Activated T-cell treated with anti-CD3 and anti-CD28 coated beads, Interleukin-2, amount 50 U/mL, for 24 hours (primary cell): ENCODE results near the gene ZNF646.

Experiments
- DNase-seq: peaks from one replicate; pipeline ENCODE4 v3.0.0-alpha.2; 2020
- H3K27ac Mint-ChIP-seq: 2 replicates; pipeline ENCODE4 v1.8.0; 2020; ENCODE audit warnings: mild to moderate bottlenecking, mixed read lengths
- H3K27me3 Mint-ChIP-seq: 2 replicates; pipeline ENCODE4 v1.8.0; 2020; ENCODE audit warnings: mixed read lengths
- H3K36me3 Mint-ChIP-seq: 2 replicates; pipeline ENCODE4 v1.8.0; 2020; ENCODE audit warnings: low read depth, mixed read lengths
- H3K4me1 Mint-ChIP-seq: 2 replicates; pipeline ENCODE4 v1.8.0; 2020; ENCODE audit warnings: low read depth, mixed read lengths
- H3K4me3 Mint-ChIP-seq: 2 replicates; pipeline ENCODE4 v1.8.0; 2020; ENCODE audit warnings: mild to moderate bottlenecking, moderate library complexity, mixed read lengths
- H3K9me3 Mint-ChIP-seq: 2 replicates; pipeline ENCODE4 v1.8.0; 2020; ENCODE audit warnings: mixed read lengths

The ZNF646 gene, protein sequence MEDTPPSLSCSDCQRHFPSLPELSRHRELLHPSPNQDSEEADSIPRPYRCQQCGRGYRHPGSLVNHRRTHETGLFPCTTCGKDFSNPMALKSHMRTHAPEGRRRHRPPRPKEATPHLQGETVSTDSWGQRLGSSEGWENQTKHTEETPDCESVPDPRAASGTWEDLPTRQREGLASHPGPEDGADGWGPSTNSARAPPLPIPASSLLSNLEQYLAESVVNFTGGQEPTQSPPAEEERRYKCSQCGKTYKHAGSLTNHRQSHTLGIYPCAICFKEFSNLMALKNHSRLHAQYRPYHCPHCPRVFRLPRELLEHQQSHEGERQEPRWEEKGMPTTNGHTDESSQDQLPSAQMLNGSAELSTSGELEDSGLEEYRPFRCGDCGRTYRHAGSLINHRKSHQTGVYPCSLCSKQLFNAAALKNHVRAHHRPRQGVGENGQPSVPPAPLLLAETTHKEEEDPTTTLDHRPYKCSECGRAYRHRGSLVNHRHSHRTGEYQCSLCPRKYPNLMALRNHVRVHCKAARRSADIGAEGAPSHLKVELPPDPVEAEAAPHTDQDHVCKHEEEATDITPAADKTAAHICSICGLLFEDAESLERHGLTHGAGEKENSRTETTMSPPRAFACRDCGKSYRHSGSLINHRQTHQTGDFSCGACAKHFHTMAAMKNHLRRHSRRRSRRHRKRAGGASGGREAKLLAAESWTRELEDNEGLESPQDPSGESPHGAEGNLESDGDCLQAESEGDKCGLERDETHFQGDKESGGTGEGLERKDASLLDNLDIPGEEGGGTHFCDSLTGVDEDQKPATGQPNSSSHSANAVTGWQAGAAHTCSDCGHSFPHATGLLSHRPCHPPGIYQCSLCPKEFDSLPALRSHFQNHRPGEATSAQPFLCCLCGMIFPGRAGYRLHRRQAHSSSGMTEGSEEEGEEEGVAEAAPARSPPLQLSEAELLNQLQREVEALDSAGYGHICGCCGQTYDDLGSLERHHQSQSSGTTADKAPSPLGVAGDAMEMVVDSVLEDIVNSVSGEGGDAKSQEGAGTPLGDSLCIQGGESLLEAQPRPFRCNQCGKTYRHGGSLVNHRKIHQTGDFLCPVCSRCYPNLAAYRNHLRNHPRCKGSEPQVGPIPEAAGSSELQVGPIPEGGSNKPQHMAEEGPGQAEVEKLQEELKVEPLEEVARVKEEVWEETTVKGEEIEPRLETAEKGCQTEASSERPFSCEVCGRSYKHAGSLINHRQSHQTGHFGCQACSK (N-terminal part only)

DNA sequence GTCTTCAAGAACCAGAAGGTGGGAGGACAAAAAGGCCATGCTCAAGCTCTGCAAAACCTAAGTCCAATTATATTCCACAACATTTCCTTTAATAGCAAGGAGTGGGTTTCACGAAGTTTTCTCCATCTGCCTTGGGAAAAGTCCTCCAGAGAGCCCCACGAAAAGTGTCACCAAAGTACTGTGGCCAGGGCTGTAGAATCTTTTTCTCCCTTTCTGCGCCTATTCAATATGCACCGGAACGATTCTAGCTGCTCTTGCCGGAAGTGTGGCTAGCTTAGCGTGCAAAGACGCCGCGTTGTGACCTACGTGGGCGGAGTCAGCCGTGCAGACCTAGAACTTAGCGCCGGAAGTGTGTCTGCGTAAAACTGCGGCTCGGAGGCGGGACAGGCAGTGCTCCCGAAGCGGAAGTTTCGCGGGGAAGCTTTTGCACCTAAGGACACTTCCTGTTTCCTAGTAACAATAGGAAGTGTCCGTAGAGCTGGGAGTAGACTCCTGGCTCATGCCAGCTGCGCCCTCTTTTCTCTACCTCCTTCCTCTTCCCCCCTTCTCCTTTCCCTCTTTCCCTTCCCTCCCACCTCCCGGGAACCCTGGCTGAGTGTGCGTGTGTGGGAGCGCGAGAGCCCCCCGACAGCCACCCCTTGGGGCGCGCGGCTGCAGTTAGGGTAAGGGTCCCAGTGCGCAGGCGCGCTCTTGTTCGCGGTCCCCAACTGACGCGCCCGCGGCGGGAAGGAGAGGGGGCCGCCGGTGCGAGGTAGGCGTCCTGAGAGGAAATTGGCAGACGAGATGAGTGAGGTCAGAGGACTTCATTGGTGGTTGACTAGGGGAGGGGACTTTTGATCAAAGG lies at the start of gene ZNF646, which contains the start of gene ZNF668:
TSS of gene ZNF646 (plus strand) at position 453 of the 844 bp plus-strand sequence. CDS start 1,903 bp downstream, outside the sequence.
TSS of gene ZNF668 (minus strand) at position 271 of the 844 bp plus-strand sequence. CDS start 9,781 bp downstream, outside the sequence.
- Mint-ChIP-seq H3K36me3 (peaks cover 66% of the 10 kb centered on the region), H3K4me3 (peak within 1 kb of the TSS; percentile 88), H3K9me3 (no peaks in the 10 kb centered on the region), H3K27ac (peak within 1 kb of the TSS; percentile 96), H3K4me1 (peaks cover 47% of the 10 kb centered on the region), H3K27me3 (no peaks in the 10 kb centered on the region)
- DNase-seq = peak; percentile 94

DNA sequence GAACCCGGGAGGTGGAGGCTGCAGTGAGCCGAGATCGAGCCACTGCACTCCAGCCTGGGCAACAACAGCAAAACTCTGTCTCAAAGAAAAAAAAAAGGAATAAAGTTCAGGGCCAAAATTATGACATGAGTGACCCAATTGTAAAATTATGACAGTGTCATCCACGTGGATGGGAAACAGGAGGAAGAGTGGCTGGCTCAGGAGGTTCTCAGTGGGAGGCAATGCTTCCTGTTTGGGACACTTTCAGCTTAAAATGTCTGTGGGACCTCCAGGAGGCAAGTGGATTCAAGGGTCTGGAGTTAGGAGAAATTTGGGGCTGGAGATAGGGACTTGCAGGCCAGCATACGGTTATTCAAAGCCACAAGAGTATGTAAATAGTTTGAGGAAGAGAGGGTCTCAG lies 48.9 kb upstream of the ZNF646 start:
- no peaks in the 10 kb centered on the region for H3K9me3 Mint-ChIP-seq
- peaks cover 5% of the 10 kb centered on the region for H3K4me1 Mint-ChIP-seq
- no peaks in the 10 kb centered on the region for H3K27me3 Mint-ChIP-seq
- H3K27ac Mint-ChIP-seq = no peak overlapping the region
- DNase-seq = no peak
- no peak overlapping the region for H3K4me3 Mint-ChIP-seq
- no peaks in the 10 kb centered on the region for H3K36me3 Mint-ChIP-seq

DNA sequence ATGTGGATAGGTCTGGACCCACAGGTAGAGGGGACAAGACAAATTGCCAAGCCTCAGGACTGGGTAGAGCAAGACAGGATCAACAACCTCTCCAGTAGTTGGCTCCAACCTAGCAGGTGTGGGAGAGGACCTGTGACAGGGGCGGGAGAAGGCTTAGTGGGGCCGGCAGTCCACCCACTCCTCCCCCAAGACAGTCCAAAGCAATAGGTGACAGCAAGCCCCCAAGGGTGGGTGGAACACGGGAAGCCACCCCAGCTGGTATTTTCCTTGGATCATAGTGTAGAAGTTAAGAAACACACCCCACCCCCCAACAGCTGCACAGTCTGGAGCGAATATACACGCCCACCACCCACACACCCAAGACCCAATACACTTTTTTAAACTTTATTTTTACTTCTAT lies 45.0 kb upstream of the ZNF646 start:
- Mint-ChIP-seq H3K36me3 (peaks cover 11% of the 10 kb centered on the region), H3K4me3 (no peak overlapping the region), H3K27me3 (no peaks in the 10 kb centered on the region), H3K4me1 (peaks cover 12% of the 10 kb centered on the region), H3K27ac (no peak overlapping the region), H3K9me3 (no peaks in the 10 kb centered on the region)
- no peak for DNase-seq

DNA sequence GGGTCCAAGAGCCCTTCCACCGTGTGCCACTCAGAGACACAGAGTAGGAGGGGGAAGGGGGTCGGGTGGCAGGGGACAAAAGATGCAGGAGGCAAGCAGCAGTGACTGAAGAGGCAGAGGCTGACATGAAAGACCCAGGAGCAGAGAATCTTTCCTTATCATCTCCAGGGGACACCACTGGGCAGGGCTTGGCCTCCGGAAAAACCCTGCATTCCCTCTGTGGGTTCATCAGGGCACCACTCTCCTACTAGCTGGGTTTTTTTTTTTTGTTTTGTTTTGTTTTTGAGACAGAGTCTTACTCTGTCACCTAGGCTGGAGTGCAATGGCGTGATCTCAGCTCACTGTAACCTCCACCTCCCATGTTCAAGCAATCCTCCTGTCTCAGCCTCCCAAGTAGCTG lies 42.9 kb upstream of the ZNF646 start:
- no peak for DNase-seq
- Mint-ChIP-seq H3K27ac (no peak overlapping the region), H3K9me3 (no peaks in the 10 kb centered on the region), H3K4me3 (no peak overlapping the region), H3K36me3 (peaks cover 24% of the 10 kb centered on the region), H3K27me3 (no peaks in the 10 kb centered on the region), H3K4me1 (peaks cover 21% of the 10 kb centered on the region)

DNA sequence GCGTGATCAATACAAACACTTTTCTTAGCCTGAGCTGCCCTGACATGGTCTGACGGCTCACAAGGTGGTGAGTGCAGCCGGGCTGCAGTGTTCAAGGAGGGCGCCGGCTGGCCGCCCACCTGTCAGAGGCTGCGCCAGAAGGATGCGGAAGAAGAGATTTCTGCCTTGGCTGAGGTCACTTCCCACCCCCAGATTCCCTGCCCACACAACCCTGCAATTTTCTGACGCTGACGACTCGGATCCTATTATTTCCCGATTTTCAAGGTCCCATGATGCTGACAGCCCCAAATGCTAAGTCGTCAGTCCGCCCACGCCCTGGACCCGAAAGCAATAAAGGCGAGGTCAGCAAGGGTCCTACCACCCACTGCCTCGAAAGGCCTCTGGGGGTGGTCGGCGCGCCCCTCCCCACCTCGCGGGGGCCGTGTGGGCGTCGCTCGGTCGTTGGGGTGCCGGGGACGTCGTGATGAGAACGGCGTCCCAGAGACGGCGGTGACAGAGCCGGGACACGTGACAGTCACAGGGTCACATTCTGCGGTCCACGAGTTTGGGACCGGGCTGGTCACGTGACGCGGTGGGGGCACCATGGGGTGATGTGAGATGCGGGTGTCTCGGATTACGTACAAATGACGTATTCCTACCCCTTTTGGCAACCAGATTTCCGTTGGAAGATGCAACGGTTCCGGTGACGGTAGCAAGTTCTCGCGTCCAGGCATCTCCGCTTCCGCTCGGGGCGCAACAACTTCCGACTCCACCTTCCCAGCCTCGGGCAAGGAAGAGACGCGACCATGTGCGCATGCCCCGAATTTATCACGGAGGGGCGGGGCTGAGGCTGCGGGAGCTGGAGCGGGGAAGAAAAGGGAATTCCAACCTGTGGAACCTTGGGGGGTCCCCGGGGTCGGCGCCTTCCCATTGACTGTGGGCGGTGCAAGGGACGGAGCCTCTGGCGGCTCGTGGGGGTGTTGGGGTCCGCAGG lies 41.2 kb upstream of the ZNF646 start, which contains the start of gene STX4:
TSS of gene STX4 (plus strand) at position 823 of the 973 bp plus-strand sequence. CDS start 248 bp downstream, outside the sequence.
- H3K9me3 Mint-ChIP-seq = no peaks in the 10 kb centered on the region
- H3K36me3 Mint-ChIP-seq = peaks cover 32% of the 10 kb centered on the region
- H3K4me1 Mint-ChIP-seq = peaks cover 23% of the 10 kb centered on the region
- DNase-seq = peak; percentile 95
- peak within 1 kb of the TSS; percentile 96 for H3K27ac Mint-ChIP-seq
- no peaks in the 10 kb centered on the region for H3K27me3 Mint-ChIP-seq
- H3K4me3 Mint-ChIP-seq = peak within 1 kb of the TSS; percentile 91

DNA sequence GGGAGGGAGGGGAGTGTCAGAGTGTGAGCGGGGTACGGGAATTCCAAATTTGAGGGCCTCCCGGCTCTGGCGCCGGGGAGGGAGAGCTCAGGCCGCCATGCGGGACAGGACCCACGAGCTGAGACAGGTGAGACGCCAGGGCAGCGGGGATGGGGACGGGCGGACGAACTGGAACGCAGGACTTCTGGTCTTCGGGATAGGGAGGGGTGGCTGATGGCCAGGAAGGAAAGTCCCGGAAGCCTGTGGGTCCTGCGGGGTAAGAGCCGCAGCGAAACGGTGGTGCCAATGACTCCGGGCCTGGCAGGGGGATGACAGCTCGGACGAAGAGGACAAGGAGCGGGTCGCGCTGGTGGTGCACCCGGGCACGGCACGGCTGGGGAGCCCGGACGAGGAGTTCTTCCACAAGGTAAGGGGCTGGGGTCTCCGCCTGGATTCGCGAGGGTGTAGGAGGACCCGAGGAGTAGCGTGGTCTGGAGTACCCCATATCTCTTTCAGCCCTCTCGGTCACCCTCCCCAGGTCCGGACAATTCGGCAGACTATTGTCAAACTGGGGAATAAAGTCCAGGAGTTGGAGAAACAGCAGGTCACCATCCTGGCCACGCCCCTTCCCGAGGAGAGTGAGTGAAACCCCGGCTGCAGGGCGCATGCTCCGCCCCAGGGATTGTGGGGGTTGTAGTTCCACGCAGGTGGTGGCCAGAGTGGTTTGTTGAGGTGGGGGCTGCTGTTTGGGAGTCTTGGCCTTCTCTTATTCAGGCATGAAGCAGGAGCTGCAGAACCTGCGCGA lies 40.3 kb upstream of the ZNF646 start:
- Mint-ChIP-seq H3K4me1 (peaks cover 23% of the 10 kb centered on the region), H3K36me3 (peaks cover 40% of the 10 kb centered on the region), H3K27ac (peak overlapping the region; percentile 96), H3K4me3 (peak overlapping the region; percentile 91), H3K9me3 (no peaks in the 10 kb centered on the region), H3K27me3 (no peaks in the 10 kb centered on the region)
- DNase-seq = peak; percentile 91

DNA sequence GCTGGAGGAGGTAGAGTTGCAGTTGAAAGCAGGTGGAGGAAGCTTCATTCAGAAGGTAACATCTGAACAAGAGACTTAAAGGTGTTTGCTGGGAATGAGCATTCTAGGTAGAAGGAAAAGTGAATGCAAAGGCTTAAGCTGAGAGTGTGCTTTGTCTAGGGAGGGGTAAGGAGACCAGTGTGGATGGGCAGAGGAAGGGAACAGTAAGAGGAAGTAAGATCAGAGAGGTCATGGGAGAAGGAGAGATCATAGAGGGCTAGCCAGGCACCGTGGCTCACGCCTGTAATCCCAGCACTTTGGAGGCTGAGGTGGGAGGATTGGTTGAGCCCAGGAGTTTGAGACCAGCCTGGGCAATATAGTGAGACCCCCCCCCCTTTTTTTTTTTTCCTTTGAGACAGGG lies 37.5 kb upstream of the ZNF646 start:
- H3K36me3 Mint-ChIP-seq = peaks cover 65% of the 10 kb centered on the region
- H3K4me3 Mint-ChIP-seq = no peak overlapping the region
- DNase-seq = no peak
- peaks cover 23% of the 10 kb centered on the region for H3K4me1 Mint-ChIP-seq
- no peaks in the 10 kb centered on the region for H3K27me3 Mint-ChIP-seq
- H3K27ac Mint-ChIP-seq = no peak overlapping the region
- H3K9me3 Mint-ChIP-seq = no peaks in the 10 kb centered on the region

DNA sequence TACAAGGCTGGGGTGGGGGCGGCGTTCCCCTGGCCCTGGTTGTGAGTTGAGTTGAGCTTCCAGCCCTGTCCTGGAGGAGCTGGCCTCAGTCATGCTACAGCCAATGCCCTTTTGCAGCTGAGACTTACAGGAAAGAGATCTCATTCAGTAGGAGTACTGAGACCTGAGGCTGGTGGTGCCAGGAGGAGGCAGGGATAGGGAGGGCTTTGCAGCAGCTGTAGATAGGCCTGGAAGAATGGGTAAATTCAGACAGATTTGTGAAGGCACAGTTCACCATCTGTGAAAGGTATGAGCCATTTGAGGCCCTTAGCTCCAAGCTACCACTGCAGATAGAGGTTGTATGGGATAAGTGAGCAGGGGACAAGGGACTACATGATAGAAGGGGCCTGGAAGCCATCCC lies 35.2 kb upstream of the ZNF646 start:
- Mint-ChIP-seq H3K27me3 (no peaks in the 10 kb centered on the region), H3K36me3 (peaks cover 71% of the 10 kb centered on the region), H3K27ac (peak overlapping the region; percentile 63), H3K4me3 (no peak overlapping the region), H3K9me3 (no peaks in the 10 kb centered on the region), H3K4me1 (peaks cover 12% of the 10 kb centered on the region)
- no peak for DNase-seq

DNA sequence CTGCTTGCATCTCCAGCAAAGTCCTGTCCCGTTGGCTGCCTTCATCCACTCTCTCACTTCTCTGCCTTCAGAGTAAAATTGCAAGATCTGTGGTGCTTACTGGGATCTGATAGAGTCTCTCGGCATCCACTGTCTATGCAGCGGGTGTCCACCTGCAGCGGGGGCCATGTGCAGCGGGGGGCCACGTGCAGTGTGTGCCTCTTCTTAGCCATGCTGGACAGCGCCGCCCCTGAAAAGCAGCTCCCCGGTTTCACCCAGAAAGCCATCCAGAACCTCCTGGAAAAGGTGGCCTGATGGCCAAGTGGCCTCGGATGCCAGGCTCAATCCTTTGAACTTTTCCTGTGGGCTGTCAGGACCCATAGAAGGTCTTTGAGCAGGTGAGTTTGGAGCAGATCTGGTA lies 31.4 kb upstream of the ZNF646 start:
- H3K9me3 Mint-ChIP-seq = no peaks in the 10 kb centered on the region
- no peak overlapping the region for H3K27ac Mint-ChIP-seq
- no peaks in the 10 kb centered on the region for H3K27me3 Mint-ChIP-seq
- peaks cover 50% of the 10 kb centered on the region for H3K36me3 Mint-ChIP-seq
- no peaks in the 10 kb centered on the region for H3K4me1 Mint-ChIP-seq
- no peak for DNase-seq
- H3K4me3 Mint-ChIP-seq = no peak overlapping the region

DNA sequence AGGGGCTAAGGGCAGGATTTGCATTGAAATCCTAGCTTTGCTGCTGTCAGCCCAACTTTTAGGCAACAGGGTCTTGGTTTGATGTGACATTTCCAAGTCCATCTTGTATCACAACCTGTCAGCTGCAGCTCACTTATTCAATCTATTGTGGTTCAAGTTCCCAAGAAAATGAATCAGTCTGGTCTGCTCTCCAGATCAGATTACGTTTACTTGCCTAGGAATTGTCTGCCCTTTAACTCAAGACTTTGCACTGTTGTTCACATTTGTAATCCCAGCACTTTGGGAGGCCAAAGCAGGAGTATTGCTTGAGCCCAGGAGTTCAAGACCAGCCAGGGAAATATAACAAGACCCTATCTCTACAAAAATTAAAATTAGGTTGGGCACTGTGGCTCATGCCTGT lies 30.9 kb upstream of the ZNF646 start:
- no peaks in the 10 kb centered on the region for H3K9me3 Mint-ChIP-seq
- no peaks in the 10 kb centered on the region for H3K27me3 Mint-ChIP-seq
- H3K36me3 Mint-ChIP-seq = peaks cover 46% of the 10 kb centered on the region
- no peak overlapping the region for H3K4me3 Mint-ChIP-seq
- no peak overlapping the region for H3K27ac Mint-ChIP-seq
- DNase-seq = no peak
- no peaks in the 10 kb centered on the region for H3K4me1 Mint-ChIP-seq

DNA sequence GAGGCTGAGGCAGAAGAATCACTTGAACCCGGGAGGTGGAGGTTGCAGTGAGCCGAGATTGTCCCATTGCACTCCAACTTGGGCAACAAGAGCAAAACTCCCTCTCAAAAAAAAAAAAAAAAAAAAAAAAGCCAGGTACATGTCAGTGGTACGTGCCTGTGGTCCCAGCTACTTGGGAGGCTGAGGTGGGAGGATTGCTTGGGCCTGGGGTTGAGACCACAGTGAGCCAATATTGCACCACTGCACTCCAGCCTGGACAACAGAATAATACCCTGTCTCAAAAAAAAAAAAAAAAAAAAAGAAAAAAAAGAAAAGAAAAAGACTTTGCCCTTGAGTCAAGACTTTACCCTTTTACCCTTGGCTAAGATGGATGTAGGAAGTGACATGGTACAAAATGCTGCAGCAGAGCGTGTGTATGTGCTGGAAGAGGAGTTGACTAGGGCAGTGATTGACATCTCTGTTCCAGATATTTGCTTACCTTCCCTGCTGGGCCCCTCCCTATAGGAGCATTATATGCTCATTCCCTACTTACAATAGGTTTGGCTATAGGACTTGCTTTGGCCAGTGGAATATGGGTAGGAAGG lies 30.2 kb upstream of the ZNF646 start:
- no peak overlapping the region for H3K27ac Mint-ChIP-seq
- H3K36me3 Mint-ChIP-seq = peaks cover 40% of the 10 kb centered on the region
- H3K4me3 Mint-ChIP-seq = no peak overlapping the region
- no peak for DNase-seq
- no peaks in the 10 kb centered on the region for H3K4me1 Mint-ChIP-seq
- H3K9me3 Mint-ChIP-seq = no peaks in the 10 kb centered on the region
- H3K27me3 Mint-ChIP-seq = no peaks in the 10 kb centered on the region
